GM18909 (cell line): ENCODE results near the gene TCAF1.

ENCODE experiments used
- ATAC-seq: cut with Tn5 transposase; IDR thresholded peaks from one replicate; pipeline ENCODE4 v1.9.1; 2021; ENCODE audit warnings: mild to moderate bottlenecking; ENCODE audit not compliant: unreplicated experiment, poor library complexity

The TCAF1 gene

GRCh38 chr7:143901668-143902331 is at the start of gene TCAF1:
TSS of gene TCAF1 (minus strand) at chr7:143902176. CDS start at chr7:143876608, 25,568 bp downstream.
- peak; percentile 95 for ATAC-seq

- no peak for ATAC-seq
Observed at GRCh38 chr7:143948733-143949132, 46.8 kb upstream of the TCAF1 start.

- ATAC-seq, result no peak
Observed at GRCh38 chr7:143947111-143947510, 45.1 kb upstream of the TCAF1 start.

- no peak for ATAC-seq
Observed at GRCh38 chr7:143945423-143945822, 43.4 kb upstream of the TCAF1 start.

- no peak for ATAC-seq
Observed at GRCh38 chr7:143938379-143939243, 36.6 kb upstream of the TCAF1 start.

GRCh38 chr7:143936087-143937009 is 34.4 kb upstream of the TCAF1 start:
- ATAC-seq, result no peak

- no peak for ATAC-seq
Observed at GRCh38 chr7:143934526-143935325, 32.8 kb upstream of the TCAF1 start, which contains the start of gene OR2F2. TSS of gene OR2F2 (plus strand) at chr7:143935233. CDS start at chr7:143935233, 0 bp downstream.

- ATAC-seq, result no peak
Observed at GRCh38 chr7:143931739-143932138, 29.8 kb upstream of the TCAF1 start.

- no peak for ATAC-seq
Observed at GRCh38 chr7:143929224-143929920, 27.4 kb upstream of the TCAF1 start.

- ATAC-seq, result no peak
Observed at GRCh38 chr7:143924851-143925250, 22.9 kb upstream of the TCAF1 start.

GRCh38 chr7:143914938-143915652 is 13.1 kb upstream of the TCAF1 start:
- ATAC-seq, result no peak

GRCh38 chr7:143913945-143914615 is 12.1 kb upstream of the TCAF1 start:
- no peak for ATAC-seq

- ATAC-seq, result no peak
Observed at GRCh38 chr7:143910473-143911248, 8.7 kb upstream of the TCAF1 start.

GRCh38 chr7:143909863-143910262 is 7.9 kb upstream of the TCAF1 start:
- ATAC-seq, result no peak

- no peak for ATAC-seq
Observed at GRCh38 chr7:143908120-143908519, 6.1 kb upstream of the TCAF1 start.

GRCh38 chr7:143906895-143907294 is 4.9 kb upstream of the TCAF1 start:
- ATAC-seq, result no peak

- ATAC-seq, result no peak
Observed at GRCh38 chr7:143906151-143906550, 4.2 kb upstream of the TCAF1 start.
